MM.1S (cell line): ENCODE measurements around the gene NAMPT.

Experiments used
- DNase-seq: peaks from one replicate; pipeline ENCODE4 v3.0.0-alpha.2; 2015
- H2AFZ ChIP-seq: fragments of 300-600 bp; sonication (generic); 2 replicates; pipeline ENCODE4 v1.6.0; 2016; ENCODE audit warnings: antibody characterized with exemption, low read length
- H3F3A ChIP-seq: fragments of 300-600 bp; sonication (generic); 2 replicates; pipeline ENCODE4 v1.6.1; 2016; ENCODE audit warnings: mild to moderate bottlenecking, antibody characterized with exemption, low read length, moderate library complexity, mixed read lengths; ENCODE audit not compliant: insufficient read depth
- H3K27ac ChIP-seq: fragments of 300-600 bp; sonication (generic); 2 replicates; pipeline ENCODE4 v1.5.1; 2016; ENCODE audit warnings: mild to moderate bottlenecking, low read length
- H3K27me3 ChIP-seq: fragments of 300-600 bp; sonication (generic); replicated peaks from 2 replicates; pipeline ENCODE4 v1.6.0; 2016; ENCODE audit warnings: low read length; ENCODE audit not compliant: insufficient read depth
- H3K36me3 ChIP-seq: fragments of 300-600 bp; sonication (generic); replicated peaks from 2 replicates; pipeline ENCODE4 v1.6.1; 2016; ENCODE audit warnings: mild to moderate bottlenecking, low read length, mixed read lengths; ENCODE audit not compliant: insufficient read depth
- H3K4me1 ChIP-seq: fragments of 300-600 bp; sonication (generic); 2 replicates; pipeline ENCODE4 v1.6.1; 2016; ENCODE audit warnings: low read length, mixed read lengths
- H3K4me2 ChIP-seq: fragments of 300-600 bp; sonication (generic); 2 replicates; pipeline ENCODE4 v1.6.0; 2016; ENCODE audit warnings: low read depth, low read length
- H3K4me3 ChIP-seq: fragments of 300-600 bp; sonication (generic); 2 replicates; pipeline ENCODE4 v1.5.1; 2016; ENCODE audit warnings: low read length, mixed read lengths
- H3K79me2 ChIP-seq: fragments of 300-600 bp; sonication (generic); 2 replicates; pipeline ENCODE4 v1.6.1; 2016; ENCODE audit warnings: mixed run types, low read length, mixed read lengths
- H3K9ac ChIP-seq: fragments of 300-600 bp; sonication (generic); 2 replicates; pipeline ENCODE4 v1.6.1; 2016; ENCODE audit warnings: low read length, mixed read lengths
- H3K9me2 ChIP-seq: fragments of 300-600 bp; sonication (generic); replicated peaks from 2 replicates; pipeline ENCODE4 v1.6.1; 2016; ENCODE audit warnings: mild to moderate bottlenecking, low read length, mixed read lengths; ENCODE audit not compliant: insufficient read depth
- H3K9me3 ChIP-seq: fragments of 300-600 bp; sonication (generic); replicated peaks from 2 replicates; pipeline ENCODE4 v1.6.1; 2016; ENCODE audit warnings: mild to moderate bottlenecking, low read length, mixed read lengths; ENCODE audit not compliant: insufficient read depth
- H4K20me1 ChIP-seq: fragments of 300-600 bp; sonication (generic); 2 replicates; pipeline ENCODE4 v1.6.1; 2016; ENCODE audit warnings: mild to moderate bottlenecking, low read length, moderate library complexity, mixed read lengths; ENCODE audit not compliant: insufficient read depth
- EZH2 ChIP-seq: fragments of 300-600 bp; sonication (generic); optimal IDR thresholded peaks from 2 replicates; pipeline ENCODE3; 2017; ENCODE audit warnings: low read depth, mild to moderate bottlenecking, antibody characterized with exemption, low read length, mixed read lengths
- EZH2phosphoT487 ChIP-seq: fragments of 300-600 bp; sonication (generic); IDR thresholded peaks from 2 replicates; pipeline ENCODE4 v1.6.1; 2018; ENCODE audit warnings: antibody characterized with exemption, low read length
- TF ChIP-seq, protein P1 (sequence below): fragments of 300-600 bp; sonication (generic); IDR thresholded peaks from 2 replicates; pipeline ENCODE4 v1.5.1; 2016; ENCODE audit warnings: antibody characterized with exemption, low read length, mixed read lengths

The NAMPT gene

DNA sequence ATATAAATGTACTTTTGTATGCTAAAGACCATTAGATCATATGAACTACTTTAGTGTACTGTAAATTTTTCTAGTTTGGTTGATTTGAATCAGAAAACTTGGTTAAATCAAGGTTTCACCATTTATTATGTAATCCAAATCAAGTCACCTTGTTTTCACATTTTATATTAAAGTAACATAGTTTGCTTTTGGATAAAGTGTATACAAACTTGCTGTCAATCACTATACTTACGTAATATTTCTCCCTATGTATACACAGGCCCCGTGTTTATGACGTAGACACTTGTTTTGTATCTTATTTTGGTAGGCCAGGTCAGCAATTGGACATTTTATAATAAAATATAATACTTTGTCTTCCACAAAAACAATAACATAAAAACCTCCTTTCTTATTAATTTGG is 32.2 kb downstream of the NAMPT start:
- no peak for TF ChIP-seq EZH2phosphoT487
- TF ChIP-seq, protein P1, sequence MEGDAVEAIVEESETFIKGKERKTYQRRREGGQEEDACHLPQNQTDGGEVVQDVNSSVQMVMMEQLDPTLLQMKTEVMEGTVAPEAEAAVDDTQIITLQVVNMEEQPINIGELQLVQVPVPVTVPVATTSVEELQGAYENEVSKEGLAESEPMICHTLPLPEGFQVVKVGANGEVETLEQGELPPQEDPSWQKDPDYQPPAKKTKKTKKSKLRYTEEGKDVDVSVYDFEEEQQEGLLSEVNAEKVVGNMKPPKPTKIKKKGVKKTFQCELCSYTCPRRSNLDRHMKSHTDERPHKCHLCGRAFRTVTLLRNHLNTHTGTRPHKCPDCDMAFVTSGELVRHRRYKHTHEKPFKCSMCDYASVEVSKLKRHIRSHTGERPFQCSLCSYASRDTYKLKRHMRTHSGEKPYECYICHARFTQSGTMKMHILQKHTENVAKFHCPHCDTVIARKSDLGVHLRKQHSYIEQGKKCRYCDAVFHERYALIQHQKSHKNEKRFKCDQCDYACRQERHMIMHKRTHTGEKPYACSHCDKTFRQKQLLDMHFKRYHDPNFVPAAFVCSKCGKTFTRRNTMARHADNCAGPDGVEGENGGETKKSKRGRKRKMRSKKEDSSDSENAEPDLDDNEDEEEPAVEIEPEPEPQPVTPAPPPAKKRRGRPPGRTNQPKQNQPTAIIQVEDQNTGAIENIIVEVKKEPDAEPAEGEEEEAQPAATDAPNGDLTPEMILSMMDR = no peak
- TF ChIP-seq EZH2 = no peak
- Histone ChIP-seq H3F3A (no peaks in the 10 kb centered on the region), H3K4me1 (0 out of 2 replicates have a peak, but pooled peaks cover 3% of the 10 kb centered on the region), H2AFZ (no peak overlapping the region), H3K4me3 (no peak overlapping the region), H3K36me3 (peaks cover 50% of the 10 kb centered on the region), H4K20me1 (no peaks in the 10 kb centered on the region), H3K9ac (no peak overlapping the region), H3K4me2 (no peak overlapping the region), H3K9me3 (no peaks in the 10 kb centered on the region), H3K79me2 (no peaks in the 10 kb centered on the region), H3K27me3 (no peaks in the 10 kb centered on the region), H3K9me2 (no peaks in the 10 kb centered on the region), H3K27ac (no peak overlapping the region)
- no peak for DNase-seq

DNA sequence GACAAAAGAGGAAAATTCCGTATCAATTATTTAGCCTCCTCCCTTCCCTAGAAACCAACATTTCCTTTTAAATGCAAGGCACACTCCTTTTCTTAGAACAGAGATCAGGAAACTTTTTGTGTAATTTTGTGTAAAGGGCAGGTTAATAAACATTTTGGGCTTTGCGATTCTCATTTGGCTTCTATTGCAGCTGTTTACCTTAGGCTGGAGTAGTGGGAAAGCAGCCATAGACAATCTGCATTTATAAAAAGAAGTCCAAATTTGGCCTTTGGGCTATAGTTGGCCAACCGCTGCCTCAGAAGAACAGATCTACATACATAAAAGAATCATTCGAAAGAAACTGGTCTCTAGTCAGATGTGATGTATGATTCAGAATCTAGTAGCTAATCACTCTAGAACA is 35.3 kb downstream of the NAMPT start:
- no peaks in the 10 kb centered on the region for H3K9me3 ChIP-seq
- no peak for DNase-seq
- H3K36me3 ChIP-seq = peaks cover 43% of the 10 kb centered on the region
- H3F3A ChIP-seq = no peaks in the 10 kb centered on the region
- TF ChIP-seq EZH2 = no peak
- no peak for TF ChIP-seq EZH2phosphoT487
- TF ChIP-seq, protein P1 = no peak
- H3K9ac ChIP-seq = no peak overlapping the region
- H4K20me1 ChIP-seq = no peaks in the 10 kb centered on the region
- 0 out of 2 replicates have a peak, but pooled peaks cover 3% of the 10 kb centered on the region for H3K4me1 ChIP-seq
- no peak overlapping the region for H3K4me3 ChIP-seq
- no peak overlapping the region for H3K27ac ChIP-seq
- H3K9me2 ChIP-seq = no peaks in the 10 kb centered on the region
- no peaks in the 10 kb centered on the region for H3K27me3 ChIP-seq
- H2AFZ ChIP-seq = no peak overlapping the region
- H3K4me2 ChIP-seq = no peak overlapping the region
- H3K79me2 ChIP-seq = no peaks in the 10 kb centered on the region

DNA sequence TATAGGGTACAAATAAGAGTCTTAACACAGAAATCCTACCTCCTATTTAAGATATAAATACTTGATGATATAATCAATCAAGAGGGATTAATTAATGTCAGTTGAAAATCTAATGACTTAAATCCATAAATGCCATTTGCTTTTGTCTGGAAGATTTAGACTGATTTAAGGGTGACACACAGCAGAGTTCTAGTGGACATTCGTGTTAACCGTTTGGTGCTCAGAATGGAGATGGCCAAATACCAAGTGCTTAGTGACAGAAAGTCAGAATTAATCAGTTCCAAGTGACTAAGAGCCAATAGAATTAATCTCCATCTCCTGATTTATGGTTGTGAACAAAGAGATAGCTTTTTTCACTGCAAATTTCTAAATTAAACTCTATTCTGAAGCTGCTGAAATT is 36.2 kb downstream of the NAMPT start:
- Histone ChIP-seq H3K9ac (no peak overlapping the region), H3K36me3 (peaks cover 43% of the 10 kb centered on the region), H3K79me2 (no peaks in the 10 kb centered on the region), H3K27ac (no peak overlapping the region), H2AFZ (no peak overlapping the region), H4K20me1 (no peaks in the 10 kb centered on the region), H3K27me3 (no peaks in the 10 kb centered on the region), H3K4me2 (no peak overlapping the region), H3K4me3 (no peak overlapping the region), H3K4me1 (0 out of 2 replicates have a peak, but pooled peaks cover 3% of the 10 kb centered on the region), H3F3A (no peaks in the 10 kb centered on the region), H3K9me3 (no peaks in the 10 kb centered on the region), H3K9me2 (no peaks in the 10 kb centered on the region)
- DNase-seq = no peak
- TF ChIP-seq EZH2 = no peak
- TF ChIP-seq EZH2phosphoT487 = no peak
- TF ChIP-seq, protein P1 = no peak
